ENCODE measurements around the gene HS6ST3.

Gene HS6ST3

DNA sequence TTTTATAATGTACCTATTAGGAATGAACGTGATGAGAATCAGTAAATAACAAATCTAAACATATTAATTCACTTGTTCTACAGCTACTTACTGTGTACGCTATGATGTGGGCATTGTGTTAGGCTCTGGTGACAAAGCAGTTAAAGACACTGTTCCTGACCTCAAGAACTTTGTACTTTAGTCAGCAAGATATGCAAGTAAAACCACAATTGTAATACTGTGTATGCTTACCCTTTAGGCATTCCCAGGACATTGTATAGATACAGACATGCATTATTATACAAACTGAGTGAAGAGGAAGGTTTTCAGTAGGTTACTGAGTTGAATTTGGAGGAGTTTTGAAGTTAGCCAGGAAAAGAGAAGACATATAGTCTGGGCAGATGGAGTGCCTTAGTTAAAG lies 435.8 kb downstream of the HS6ST3 start:
- in situ Hi-C loops (cut with MboI; ENCODE audit: low sequenced_read_pairs), result no loop called here

DNA sequence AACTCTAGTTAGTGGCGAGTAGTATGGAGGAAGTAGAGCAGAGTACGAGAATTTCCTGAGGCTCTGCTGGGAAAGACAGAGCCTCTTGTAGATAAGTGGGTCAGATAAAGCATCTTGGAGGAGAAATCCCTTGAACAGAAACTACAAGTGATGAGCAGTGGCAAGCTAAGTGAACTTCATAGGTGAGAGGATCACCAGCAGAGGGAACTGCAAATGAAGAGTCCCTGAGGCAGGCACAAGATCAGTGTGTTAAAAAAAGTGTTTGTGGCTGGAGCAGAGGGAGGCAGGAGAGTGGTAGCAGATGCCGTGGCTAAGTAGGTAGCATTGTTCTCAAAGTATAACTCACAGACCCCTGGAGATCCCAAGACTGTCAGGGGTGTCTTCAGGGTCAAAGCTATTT lies 437.6 kb downstream of the HS6ST3 start:
- in situ Hi-C loops (cut with MboI; ENCODE audit: low sequenced_read_pairs), result no loop called here

DNA sequence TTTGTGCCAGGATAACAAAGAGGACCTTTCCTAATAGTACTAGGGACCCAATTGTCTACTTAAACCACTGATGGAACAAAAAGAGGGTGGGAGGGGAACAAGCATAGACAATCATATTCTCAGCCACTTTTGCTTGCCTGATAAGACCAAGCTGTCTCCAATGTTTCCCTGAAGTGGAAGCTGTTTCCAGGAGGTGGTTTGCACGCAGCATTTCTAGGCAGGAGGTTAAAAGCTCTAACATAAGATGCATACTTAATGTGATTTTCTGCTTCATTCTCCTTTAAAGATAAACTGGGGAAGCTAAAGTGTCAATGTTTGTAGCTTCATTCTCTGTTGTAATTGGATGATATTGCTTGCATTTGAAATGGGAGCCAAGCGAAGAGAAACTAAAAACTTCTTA lies 442.9 kb downstream of the HS6ST3 start:
- in situ Hi-C loops (cut with MboI; ENCODE audit: low sequenced_read_pairs), result no loop called here

DNA sequence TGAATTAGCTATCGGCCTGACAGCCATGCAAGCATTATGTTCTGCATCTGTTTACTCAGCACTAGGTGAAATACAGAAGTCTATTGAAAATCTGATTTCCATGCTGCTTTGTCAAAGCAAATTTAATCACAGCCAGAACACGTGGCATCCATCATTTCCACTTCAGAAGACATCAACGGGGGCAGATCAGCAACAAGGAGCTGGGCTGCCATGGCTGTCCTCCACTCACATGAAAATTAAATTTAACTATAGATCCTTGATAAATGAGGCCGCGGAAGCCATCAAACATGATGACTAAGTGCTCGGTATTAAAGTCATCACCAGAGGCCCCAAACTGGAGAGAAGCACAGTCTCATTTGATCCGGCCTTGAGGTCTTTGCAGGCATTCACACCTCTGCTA lies 443.5 kb downstream of the HS6ST3 start:
- in situ Hi-C loops (cut with MboI; ENCODE audit: low sequenced_read_pairs), result no loop called here

DNA sequence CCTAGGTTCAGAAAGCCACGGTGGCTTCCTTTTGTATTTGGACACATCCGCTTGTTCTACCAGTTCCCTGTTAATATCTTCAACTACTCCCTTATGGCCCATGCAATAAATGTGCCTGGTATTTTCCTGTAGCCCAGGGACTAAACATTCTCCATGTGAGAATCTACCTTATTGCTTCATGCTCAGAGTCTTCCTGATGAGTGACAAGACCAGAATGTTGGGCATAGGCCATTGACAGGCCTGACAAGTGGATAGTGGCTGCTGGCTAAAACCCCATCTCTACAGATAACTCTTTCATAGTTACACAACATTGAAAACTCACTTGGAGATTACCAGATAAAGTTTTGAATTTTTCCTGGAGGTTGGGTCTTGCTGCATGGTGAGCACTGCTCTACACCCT lies 449.9 kb downstream of the HS6ST3 start:
- in situ Hi-C loops (cut with MboI; ENCODE audit: low sequenced_read_pairs), result no loop called here

DNA sequence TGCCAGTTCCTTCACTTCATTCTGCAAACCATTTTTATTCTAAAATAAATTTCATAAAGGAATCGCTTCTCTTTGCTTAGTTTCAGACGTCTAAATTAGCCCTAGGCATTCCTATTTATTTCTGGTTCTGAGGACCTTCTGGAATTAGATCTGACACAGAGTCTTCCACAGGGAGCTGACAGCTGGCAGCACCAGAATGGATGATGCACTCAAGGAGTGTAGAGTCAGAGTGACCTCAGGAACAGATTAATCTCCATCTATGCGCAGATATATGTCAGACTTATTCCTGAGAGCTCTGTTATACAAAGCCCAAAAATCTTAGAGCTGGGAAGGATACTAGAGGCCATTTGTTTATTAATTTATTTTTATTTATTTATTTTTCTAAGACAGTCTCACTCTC lies 450.8 kb downstream of the HS6ST3 start:
- in situ Hi-C loops (cut with MboI; ENCODE audit: low sequenced_read_pairs), result no loop called here

DNA sequence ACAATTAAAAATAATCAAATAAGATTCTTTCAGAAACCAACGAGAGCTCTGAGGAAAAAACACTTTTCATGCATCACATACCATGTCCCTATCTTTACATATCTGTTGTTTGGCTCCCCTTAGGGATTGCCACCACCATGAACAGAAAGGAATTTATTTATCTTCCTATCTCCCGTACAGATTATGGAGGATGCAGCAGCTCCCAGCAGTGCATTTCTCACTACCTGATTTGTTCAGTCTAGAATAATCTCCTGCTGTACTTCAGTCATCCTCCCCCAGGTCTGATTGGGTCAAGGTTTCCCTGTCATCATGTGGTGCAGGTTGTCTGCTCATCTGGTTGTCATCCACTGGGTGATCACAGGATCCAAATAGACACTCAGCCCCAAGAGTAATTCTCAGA lies 453.1 kb downstream of the HS6ST3 start:
- in situ Hi-C loops (cut with MboI; ENCODE audit: low sequenced_read_pairs), result no loop called here

DNA sequence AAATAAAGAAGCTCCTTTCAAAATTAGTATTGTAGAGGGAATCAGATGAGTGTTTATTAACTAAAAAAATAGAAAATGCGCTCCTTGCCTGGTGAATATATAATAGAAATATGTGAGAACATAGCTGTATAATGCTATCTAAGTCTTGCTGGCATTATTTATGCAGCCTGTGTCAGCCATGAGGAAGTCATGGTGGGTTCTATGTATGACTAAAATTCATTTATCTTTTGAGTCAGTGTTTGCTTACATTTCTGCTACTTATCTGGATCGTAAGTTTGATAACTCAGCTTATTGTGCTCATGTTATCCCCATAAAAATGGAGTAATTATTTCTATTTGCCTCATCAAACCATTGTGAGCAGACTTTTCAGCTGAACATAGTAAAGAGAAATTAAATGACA lies 455.1 kb downstream of the HS6ST3 start:
- in situ Hi-C loops (cut with MboI; ENCODE audit: low sequenced_read_pairs), result no loop called here

DNA sequence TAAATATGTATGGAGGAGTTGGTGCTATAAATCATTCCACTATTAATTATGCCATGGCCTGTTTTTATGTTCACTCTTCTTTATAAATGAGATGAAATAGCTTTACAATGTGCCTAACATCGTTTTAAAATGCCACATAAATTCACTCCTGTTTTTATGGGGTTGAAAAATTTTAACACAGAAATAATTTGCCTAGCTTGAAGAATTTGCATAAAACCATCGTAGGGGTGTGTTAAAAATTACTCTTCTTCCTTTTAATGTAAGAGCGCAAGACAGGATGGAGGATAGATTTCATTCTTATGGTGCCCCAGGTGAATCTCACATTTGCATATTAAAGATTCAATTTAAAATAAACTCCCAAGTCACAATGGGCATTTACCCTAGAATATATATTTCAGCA lies 456.6 kb downstream of the HS6ST3 start:
- in situ Hi-C loops (cut with MboI; ENCODE audit: low sequenced_read_pairs), result no loop called here

DNA sequence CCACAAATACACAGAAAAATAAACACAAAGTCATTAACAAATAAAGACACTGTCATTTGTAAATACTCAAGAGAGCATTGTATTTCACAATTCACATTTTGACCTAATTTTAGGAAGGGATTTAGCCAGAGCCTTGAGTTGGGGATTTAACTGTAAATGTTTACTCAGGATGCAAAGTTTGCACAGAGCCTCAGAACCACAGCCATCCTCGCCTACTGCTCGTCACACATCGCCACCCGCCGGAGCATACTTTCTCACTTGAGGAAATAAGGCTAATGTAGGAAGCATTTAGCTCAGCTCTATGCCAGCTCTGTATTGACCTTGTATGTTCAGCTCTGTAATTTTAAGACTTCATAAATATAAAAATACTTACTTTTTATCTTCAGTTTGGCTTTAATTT lies 461.6 kb downstream of the HS6ST3 start:
- in situ Hi-C loops (cut with MboI; ENCODE audit: low sequenced_read_pairs), result no loop called here

DNA sequence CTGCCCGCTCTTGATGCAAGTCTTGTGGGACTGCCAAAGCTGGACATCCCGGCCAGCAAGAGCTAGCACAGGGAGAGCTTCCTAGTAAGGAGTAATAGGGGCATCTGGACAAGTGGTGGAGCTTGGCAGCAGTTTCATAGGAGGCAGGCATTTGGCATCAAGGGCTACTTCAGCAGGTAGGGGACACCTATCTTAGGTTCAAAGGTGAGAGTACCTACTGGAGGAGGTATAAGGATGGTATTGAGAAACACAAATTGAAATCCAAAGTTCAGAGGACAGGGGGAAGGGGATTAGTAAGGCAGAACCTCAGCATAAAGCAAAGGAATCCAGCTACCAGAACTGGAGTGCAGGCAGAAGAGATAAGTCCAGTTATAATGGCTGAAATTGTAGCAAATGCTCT lies 462.7 kb downstream of the HS6ST3 start:
- in situ Hi-C loops (cut with MboI; ENCODE audit: low sequenced_read_pairs), result no loop called here

DNA sequence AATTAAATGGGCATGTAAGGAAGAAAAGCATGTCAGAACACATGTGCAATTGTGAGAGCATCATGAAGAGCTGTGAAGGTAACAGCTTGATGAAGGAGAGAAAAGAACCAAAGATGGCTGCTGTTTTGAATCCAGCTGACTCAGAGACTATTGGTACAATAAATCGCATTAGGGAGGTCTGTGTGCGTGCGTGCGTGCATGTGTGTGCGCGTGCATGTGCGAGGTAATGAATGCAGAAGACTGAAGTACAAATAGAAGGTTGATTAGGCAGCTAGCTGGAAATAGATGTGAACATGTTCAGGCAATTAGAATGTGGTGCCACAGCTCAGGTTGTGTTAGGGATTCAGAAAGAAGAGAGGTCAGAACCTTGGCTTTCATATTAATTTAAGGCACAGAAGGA lies 463.9 kb downstream of the HS6ST3 start:
- in situ Hi-C loops (cut with MboI; ENCODE audit: low sequenced_read_pairs), result no loop called here

DNA sequence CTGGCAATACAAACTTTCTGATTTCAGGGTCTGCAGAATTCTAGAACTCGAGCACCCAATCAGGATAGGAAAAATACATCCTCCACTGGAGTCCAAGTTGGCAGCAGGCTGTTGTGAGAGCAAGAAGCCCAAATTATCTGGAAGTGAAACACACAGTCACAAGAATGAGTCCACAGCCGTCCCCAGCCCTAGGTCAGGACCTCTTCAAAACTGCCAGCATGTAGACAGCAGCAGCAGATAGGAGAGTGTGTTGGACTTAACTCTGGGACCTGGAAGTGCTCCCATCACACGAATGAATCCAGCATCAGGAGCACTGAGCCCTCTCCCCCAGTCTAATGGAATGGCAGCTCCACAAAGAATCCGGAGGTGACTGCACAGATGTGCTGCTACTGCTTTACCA lies 483.7 kb downstream of the HS6ST3 start:
- in situ Hi-C loops (cut with MboI; ENCODE audit: low sequenced_read_pairs), result no loop called here

DNA sequence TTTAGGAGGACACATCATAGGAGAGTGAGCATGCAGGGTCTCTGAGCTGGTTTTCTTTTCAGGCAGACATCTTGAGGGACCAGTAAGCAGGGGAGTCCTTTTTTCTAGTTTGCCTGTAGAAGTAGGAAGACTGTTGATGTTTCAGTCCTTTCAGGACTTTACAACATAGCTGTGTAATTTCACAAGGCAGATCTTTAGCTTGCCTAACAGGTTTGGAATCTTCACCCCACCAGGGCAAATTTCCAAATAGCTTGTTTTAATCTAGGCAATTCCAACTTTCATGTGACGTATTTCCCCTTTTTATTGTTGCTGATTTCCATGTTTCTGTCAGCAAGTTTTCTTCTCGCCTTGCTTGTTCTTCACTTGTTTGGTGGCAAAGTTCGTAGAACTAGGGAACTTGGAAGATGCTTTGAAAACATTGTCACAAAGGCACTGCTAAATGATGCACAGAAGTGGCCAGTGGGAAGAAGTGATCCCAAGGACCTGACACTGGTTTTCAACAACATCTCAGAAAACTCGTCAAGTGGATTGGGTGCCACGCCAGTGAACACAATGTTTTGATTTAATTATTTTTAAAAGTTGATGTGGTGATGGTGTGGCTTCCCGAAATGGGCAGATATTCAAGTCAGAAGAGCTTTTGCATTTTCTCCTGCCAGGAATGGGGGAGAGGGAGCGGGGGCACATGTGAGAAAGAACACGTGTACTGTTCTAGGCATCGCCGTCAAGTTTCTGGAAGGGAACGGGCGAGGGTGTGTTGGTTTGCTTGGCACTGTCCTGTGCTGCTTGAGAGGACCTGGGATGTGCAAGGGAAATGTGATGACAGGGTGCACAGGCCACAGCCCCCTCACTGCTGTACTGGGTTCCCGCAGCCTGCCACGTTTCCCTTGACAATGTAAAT lies 485.8 kb downstream of the HS6ST3 start:
- in situ Hi-C loops (cut with MboI; ENCODE audit: low sequenced_read_pairs), result no loop called here

DNA sequence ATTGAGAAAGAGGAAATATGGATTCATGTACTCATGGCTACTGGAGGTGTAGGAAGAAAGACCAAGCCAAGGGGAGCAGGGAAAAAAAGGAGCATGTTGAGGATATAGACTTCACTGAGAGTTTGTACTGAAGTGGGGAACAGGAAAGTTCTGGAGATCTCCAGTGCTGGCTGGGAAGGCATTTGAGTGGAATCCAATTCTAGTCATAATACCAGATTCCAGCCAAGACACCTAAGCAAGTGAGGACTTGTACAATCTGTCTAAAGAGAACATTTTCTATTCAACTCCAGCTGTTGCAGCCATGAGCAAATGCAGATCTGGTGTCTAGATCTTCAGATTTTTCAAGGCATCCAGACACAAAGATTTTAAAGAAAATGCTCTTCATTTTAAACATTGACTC lies 491.8 kb downstream of the HS6ST3 start:
- in situ Hi-C loops (cut with MboI; ENCODE audit: low sequenced_read_pairs), result no loop called here

DNA sequence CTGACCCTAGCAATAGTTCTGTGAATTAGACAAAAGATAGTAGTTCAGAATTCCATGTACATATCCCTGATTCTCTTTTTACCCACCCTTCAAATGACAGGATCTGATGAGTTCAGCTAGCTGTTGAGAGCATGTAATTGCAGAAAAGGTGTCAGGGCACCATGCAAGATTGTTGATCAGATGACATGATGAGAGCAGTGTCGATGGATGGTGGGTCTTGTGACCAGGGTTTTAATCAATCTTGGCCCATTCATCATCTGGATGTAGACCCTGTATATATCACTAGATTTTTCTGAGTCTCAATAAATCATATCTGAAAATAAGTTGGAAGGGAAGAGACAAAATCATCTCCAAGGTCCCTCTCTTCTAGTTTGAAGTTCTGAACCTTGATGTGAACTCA lies 525.3 kb downstream of the HS6ST3 start:
- in situ Hi-C loops (cut with MboI; ENCODE audit: low sequenced_read_pairs), result no loop called here

DNA sequence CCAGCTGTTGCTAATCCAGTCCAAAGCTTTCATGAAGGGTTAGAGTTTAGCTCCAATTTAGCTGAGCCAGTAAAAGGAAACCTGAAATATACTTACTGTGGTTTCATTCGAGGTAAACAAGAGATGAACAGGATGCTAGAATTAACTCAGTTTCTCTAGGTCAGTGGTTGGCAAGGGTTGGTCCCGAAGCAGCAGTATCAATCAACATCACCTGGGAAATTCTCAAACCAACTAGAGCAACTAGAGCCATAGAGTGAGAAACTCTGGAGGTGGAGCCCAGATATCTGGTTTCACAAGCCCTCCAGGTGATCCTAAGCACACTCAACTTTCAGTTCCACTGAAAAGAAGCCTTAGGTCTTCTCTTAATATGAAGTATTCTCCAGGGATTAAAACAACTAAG lies 527.6 kb downstream of the HS6ST3 start:
- in situ Hi-C loops (cut with MboI; ENCODE audit: low sequenced_read_pairs), result no loop called here

DNA sequence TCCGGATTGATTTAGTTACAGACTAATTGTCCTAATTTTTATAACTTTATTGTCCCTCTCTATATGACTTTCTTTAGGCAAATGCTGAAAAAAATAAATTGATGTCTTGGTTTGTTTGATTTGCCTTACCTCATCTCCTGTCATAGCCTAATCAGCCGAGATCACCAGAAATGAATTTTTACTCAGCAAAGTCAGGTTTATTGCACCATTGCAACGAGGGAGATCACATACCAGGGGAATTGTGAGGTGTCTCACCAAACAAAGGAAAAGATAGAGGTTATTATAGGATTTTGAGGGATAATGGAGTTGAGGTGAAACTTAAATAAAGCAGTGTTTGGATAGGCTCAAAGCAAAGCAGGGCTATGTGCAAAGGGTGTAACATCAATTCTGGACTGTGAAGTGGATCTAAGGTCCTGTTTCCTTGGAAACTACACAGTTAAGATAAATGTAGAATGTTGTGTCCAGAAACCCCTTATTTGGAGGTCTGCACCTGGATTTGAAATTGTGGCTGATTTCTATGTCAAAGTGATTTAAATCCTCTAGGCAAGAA lies 531.8 kb downstream of the HS6ST3 start:
- in situ Hi-C loops (cut with MboI; ENCODE audit: low sequenced_read_pairs), result no loop called here

DNA sequence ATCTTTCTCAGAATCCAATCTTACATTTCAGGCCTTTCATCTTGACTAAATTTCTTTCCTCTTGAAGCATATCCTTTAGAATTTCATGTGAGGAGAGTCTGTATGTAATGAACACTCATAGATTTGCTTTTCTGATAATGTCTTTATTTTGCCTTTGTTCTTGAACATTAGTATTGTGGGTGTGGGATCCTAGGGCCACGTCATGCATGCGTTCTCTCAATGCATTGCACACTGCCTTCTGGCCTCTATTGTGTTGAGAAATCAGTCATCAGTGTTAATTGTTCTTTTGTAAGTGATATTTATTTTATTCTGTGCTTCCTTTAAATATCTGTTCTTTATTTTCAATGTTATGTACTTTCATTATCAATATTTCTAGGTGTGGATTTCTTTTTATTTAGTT lies 539.4 kb downstream of the HS6ST3 start:
- in situ Hi-C loops (cut with MboI; ENCODE audit: low sequenced_read_pairs), result no loop called here

DNA sequence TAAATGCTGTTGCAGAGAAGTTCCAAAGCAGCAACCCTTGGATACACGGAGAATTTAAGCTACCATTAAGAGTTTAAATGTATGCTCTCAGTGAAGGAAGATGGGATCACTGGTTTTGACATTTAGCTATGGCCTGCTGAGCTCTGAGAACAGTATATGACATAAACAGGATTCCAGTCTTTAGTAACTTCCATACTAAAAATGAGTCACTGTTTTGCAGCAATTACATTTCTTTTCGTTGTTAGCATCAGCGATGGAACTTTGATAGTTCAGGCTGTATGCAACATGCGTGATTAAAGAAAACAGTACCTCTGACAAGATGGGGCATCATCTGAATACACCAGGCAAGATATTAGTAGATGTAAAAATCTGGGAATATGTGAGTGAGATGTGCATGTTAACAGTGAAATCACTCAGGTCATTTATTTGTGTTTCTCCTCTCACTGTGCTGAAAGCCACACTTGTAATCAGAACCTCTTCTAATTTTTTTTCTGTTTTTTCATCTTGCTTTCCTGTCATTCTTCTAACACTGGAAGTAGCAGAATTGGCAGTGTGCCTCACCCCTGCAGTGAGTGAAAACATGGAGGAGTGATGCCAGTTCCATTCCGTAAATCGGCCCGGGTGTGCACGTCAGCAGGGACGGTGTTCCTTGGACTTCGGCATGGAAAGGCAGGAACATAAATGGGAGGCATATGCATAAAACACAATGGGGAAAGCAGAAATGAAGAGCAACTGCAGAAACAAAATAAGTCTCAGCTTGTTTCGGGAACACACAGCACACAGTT lies 542.8 kb downstream of the HS6ST3 start:
- in situ Hi-C loops (cut with MboI; ENCODE audit: low sequenced_read_pairs), result no loop called here

DNA sequence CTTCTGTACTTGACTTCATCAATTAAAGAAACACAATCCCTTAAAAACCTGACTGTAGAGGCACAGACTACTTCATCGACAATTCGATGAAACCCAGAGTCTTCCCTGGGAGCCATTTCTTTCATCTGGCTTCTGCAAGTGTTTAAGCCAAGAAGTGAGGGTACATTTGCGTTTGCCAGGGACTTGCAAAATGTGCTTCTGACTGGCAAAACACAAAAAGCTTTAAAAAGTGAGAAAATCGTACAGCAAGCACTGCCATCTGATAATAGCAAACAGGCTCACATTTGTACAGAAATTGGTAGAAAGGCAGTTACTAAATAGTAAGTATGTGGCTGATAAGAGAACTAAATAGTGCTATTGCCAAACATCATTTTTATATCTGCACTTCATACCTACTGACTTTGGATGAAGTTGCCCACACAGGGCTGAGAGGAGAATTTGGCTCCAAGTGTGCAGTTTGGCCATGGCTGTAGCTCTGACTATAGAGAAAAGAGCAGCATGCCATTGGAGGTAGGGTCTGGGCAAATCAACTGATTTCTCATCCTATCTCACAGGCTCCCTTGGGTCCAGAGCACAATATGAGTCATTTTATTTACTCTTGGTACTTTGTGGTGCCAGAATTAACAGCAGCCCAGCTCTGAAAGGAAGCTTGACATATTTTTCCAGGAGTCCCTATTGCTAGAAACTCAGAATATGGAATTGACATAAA lies 546.2 kb downstream of the HS6ST3 start:
- in situ Hi-C loops (cut with MboI; ENCODE audit: low sequenced_read_pairs), result no loop called here
